Astrocyte of the hippocampus (primary cell): ENCODE results near the gene PLEKHM3.

Experiments
- DNase-seq: peaks from one replicate; pipeline ENCODE4 v3.0.0; 2011; ENCODE audit warnings: low read depth, low spot score

PLEKHM3 gene

GRCh38 chr2:207990784-207991183 is 34.5 kb downstream of the PLEKHM3 start:
- DNase-seq: no peak

DNA sequence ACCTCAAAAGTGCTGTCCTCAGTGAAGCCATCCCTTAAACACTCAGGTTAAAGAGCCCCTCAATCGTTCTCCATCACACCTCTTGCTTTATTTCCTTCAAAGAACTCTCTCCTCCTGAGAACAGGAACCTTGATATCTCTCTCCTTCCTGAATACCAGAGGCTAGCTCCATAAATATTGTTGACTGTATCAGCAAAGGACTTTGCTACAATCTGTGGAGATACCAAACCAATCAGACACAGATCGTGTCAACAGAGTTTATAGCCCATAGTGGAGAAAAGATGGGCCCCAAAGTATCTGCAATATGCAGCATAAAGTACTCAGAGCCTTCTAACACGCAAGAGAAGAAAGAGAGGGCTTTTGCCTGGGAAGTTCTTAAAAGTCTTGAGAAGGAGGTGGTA is 36.4 kb downstream of the PLEKHM3 start:
- DNase-seq: no peak

GRCh38 chr2:207987025-207987716 is 38.2 kb downstream of the PLEKHM3 start:
- DNase-seq: no peak

GRCh38 chr2:207984765-207985480 is 40.4 kb downstream of the PLEKHM3 start:
- no peak for DNase-seq

GRCh38 chr2:207983641-207984042 is 41.7 kb downstream of the PLEKHM3 start:
- DNase-seq: no peak

DNA sequence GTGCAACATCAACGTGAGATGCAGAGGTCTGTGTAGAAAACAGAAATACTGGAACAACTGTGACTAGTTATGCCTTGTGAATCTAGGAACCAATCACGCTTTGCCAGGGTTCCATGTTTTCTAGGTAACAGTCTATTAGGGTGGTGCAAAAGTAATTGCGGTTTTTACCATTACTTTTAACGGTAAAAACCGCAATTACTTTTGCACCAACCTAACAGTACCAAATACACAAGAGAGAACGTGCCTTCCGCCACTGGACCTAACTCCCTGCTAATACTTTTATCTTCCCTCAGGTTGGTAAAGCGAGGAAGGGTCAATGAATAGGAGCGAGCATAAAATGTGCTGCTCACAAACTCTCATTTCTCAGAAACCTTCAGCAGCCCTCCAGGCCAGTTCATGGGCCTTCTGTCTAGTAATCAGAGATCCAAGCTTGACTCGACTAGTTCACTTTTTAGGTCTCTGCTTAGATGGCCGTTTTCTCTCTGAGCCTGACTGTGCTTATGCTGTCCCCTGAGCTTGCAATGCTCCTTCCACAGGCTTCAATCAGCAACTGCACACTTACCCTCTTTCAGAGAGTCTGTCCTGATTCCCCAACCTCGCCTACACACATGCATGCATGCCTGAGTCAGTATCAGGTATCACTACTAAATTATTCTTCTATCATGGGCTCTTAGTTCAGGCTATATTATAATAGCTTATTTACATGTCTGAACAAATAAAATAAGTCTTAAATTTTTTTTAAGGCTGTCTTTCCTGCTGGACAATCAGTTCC is 47.0 kb downstream of the PLEKHM3 start:
- no peak for DNase-seq

DNA sequence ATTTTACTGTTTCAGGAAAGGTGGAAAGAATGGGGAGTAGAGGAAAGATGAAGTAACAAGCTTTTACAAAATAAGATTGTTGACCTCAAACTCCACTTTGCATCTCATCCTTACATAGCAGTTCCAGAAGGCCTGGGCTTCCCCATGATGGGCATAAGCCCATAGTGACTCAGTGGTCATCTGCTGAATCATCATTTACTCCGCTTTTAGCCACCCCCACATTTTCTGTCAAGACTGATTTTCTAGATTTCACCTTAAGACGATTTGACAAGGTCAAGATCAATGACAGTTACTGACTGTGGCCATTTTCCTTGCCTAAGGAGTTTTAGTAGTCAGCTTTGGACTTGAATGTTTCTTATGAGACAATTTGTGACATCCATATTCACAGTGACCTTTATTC is 49.4 kb downstream of the PLEKHM3 start:
- DNase-seq: no peak

DNA sequence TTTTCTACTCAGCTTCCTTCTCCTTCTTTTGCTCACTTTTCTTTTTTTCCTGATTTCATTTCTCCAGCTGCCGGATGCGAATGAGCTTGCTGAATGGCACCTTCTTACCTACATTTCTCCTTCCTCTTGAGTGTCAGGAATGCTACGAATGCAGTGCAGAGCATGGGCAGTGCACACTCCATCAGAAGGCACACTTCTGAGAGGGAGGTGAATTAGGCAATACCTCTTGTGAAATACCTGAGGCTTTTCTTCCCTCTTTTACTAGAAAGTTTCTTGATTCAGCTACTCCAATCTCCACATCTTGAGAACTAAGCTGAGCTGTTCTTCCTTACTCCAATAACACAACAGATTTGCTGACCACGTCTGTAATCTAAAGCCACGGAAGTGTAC is 51.1 kb downstream of the PLEKHM3 start:
- DNase-seq: peak; percentile 17

DNA sequence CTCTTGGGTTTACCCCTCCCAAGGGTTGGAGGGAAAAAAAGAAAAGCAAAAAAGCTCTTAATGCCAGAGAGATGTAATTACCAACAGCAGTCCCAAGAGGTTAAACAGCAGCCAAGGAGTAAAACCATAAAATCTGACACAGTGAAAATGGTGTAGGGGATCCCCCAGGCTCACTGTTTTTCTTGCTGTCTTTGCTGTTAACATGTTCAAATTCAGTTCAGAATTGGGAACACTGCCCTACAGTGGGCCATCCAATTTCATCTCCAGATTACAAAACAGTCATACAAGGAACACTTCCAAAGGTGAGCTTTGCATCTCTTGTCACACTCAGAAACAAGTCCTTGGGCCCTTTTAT is 54.5 kb downstream of the PLEKHM3 start:
- no peak for DNase-seq

DNA sequence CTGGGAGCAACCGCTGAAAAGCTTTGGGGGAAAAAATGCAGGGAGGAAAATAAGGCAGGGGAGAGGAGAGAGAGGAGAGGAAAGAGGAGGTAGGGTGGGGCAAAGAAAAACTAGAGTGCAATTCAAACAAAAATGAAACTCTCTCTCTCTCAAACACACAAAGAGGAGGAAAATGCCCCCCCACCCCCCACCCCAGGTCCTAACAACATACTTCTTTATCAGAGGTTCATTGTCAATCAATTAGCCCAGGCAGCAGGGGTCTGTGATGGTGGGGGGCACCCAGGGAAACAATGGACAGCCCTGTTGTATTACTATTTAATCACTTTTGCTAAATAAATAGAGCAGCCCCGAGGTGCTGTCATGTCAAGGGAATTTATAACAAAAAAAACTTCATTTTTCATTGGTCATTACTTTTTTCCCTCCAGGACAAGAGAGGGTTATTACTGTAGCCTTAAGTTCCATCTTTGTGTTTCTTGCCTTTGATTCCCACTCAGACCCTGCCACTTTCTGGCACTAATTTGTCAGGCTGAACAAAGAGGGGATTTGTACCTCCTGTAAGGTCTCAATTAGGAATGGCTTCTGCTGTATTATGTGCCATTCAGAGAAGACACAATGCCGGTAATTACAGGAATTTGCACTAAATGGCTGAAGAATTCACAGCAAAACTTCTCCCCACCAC is 55.0 kb downstream of the PLEKHM3 start:
- DNase-seq: peak; percentile 63

DNA sequence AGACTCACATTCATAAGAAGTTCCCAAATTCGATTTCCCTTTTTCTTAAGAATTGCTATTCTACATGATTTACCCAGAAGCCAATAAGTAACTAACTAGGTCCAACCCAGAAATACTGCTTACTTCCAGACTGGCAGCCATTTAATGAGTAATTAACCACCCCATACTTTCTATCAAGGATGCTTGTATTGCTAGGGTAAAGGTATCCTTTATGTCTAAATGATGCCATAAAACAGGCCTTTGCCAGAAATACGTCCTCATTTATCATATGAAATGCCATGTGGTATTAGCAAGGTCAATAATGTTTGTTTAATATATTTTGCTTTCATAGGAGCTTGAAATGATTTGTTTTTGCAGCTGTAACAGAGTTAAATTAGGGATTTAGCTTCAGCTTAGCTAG is 56.1 kb downstream of the PLEKHM3 start:
- DNase-seq: no peak

DNA sequence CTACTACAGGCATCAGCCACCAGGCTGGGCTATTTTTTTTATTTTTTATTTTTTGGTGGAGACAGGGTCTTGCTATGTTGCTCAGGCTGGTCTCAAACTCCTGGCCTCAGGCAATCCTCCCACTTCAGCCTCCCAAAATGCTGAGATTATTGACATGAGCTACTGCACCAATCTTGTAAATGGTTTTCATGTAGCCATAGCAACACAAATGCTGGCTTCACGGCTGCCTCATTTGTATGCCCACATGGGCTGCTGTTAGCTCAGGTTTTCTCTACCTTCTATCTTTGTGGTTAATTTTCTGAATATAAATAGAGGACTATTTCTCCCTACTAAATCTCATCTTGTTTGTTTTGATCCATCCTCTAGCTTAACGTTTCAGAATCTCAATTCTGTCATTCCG is 58.2 kb downstream of the PLEKHM3 start:
- DNase-seq: no peak

- no peak for DNase-seq
Observed at GRCh38 chr2:207960911-207961310, 64.4 kb downstream of the PLEKHM3 start.

- DNase-seq: no peak
Observed at GRCh38 chr2:207960090-207960489, 65.2 kb downstream of the PLEKHM3 start.

- DNase-seq: no peak
Observed at GRCh38 chr2:207956771-207957170, 68.6 kb downstream of the PLEKHM3 start.

- DNase-seq: no peak
Observed at GRCh38 chr2:207955456-207955855, 69.9 kb downstream of the PLEKHM3 start.

DNA sequence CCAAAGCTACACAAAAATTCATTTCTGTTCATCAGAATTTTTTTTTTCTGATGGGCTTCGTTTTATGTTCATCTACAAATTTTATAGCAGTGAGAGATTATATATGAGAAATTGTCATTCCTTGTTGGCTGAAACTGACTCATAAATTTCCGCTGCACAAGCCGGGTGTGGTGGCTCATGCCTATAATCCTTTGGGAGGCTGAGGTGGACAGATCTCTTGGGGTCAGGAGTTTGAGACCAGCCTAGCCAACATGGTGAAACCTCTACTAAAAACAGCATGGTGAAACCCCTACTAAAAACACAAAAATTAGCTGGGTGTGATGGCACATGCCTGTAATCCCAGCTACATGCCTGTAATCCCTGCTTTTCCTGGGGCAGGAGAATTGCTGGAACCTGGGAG is 72.0 kb downstream of the PLEKHM3 start:
- DNase-seq: no peak

DNA sequence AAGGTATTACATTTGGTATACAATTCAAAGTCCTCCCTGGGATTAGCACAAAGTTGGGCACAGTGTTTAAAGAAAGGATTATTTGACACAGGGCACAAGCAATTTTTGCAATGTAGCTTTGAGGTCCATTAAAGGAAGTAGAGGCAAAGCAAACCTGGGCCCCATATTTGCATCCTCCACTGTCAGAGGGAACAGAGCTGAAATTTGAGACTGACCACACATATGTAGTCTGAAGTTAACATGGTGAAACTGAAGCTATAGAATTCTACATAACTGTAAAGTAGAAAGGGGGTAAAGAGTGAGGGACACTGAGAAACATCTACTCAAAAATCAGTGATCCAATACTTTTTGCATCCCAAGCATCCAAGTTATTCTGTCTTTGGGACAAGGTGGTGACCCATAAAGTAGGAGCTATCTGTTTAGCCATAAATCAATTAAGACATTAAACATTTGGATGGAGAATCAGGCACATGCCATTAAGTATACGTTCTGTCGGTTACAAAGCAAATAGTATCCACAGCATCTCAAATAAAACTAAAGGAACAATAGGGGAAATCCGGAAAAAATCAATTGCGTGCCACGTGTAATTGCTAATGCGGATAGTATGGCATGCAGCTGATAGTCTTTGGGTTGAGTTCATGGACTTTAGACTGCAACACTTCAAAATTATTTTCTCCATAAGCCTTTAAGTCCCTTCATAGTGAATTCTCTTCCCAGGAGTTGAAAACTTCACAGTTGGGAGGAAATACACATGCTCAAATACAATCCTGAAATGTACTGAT is 72.6 kb downstream of the PLEKHM3 start:
- DNase-seq: no peak

DNA sequence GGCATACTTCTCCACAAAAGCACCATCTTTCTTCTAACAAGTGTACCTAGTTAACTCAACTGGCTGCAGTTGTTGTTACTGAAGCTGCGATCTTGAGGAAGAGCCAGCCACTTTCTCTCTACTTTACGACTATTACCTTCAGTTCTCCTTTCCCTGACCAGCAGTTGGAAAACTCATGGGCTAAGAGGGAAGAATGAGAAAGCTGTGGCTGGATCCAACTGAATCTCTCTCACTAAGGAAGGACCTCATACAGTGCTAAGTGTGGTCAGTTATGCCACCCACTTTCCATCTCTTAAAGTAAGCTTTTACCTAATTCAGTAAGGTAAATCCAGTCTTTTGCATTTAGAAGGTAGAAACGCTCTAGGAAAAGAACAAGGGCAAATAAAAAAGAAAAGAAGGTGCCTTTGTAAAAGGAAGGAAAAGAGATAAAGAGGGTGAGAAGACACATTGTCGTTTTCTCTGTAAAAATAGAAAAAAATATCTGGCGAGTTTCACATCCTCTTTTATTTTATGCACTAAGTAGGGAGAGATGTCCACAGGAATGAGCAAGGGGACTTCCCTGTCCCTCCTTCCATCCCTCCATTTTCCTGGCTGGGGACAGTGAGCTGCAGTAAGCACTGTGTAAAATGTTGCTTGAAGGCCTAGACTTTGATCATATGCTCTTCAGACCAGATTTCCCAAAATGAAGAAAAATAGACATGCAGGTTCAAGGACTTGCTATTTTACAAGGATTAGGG is 73.4 kb downstream of the PLEKHM3 start:
- DNase-seq: no peak

GRCh38 chr2:207950761-207951114 is 74.6 kb downstream of the PLEKHM3 start:
- no peak for DNase-seq
